Iris pigment epithelial cell (primary cell): Measurements from ENCODE around the gene SLC25A36.
"Not testable (repeated sequence)": the region's sequence is repeated elsewhere in the genome, so short reads cannot be mapped to it uniquely, and the experiment has no call there.

Source experiments
- DNase-seq: peaks from one replicate; pipeline ENCODE4 v3.0.0-alpha.2; 2011; ENCODE audit warnings: low read depth

The SLC25A36 gene

DNA sequence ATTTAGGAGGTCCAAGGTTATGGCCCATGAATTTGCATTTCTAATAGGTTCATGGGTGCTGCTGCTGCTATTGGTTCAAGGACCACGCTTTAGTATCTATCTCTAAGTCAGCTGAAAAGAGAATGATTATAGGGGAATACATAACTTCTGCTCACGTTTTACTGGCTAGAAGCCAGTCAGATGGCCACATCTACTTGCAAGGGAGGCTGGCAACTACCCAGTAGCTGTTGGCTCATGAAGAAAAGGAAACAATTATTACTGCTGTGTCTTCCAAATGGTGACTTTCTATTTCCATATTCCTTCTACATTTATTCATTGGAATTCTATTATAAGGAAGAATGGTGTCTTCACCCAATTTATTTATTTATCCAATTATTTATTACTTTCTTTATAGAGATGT is 54.2 kb downstream of the SLC25A36 start:
- no peak for DNase-seq

DNA sequence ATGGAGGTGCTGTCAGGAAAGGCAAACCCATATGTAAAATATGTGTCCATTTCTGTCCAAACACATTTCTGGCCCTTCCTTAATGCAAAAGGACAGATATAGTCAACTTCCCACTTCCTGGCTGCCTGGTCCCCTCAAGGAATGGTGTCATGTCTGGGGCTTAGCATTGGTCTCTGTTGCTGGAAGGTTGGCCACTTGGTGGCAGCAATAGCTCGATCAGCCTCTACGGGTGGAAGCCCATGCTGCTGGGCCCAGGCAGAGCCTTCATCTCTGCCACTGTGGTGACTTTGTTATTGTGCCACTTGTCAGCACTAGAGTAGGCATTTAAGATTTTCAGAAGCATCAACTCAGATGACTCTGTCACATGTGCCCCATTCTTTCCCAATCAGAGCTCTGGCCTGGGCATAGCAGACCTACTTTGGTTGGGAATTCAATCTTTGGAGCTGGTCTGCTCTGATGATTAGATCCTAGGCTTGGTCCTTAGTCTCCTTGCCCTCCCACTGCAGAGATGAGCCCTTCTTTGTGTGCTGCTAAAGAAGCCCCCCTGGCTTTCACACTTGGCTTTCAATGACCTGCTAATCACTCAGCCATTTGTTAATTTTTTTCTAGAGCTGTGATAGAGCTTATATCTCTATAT is 58.5 kb downstream of the SLC25A36 start:
- DNase-seq: peak; percentile 54

GRCh38 chr3:141000686-141001085 is 59.0 kb downstream of the SLC25A36 start:
- DNase-seq: no peak

DNA sequence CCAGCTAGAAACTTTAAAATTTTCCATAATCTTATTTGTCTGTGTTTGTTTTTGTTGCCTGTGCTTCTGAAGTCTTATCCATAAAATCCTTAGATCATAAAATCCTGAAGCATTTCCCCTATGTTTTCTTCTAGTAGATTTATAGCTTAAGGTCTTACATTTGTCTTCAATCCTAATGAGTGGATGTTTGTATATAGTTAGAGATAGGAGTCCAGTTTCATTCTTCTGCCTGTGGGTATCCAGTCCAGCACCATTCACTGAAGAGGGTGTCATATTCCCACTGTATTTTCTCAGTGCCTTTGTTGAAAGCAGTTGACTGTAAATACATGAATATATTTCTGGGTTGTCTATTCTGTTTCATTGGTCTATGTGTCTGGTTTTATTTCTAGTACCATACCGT is 64.7 kb downstream of the SLC25A36 start:
- DNase-seq: peak; percentile 7

- DNase-seq: no peak
Measured at GRCh38 chr3:141009496-141009895, 67.9 kb downstream of the SLC25A36 start.

GRCh38 chr3:141011232-141011996 is 69.8 kb downstream of the SLC25A36 start:
- DNase-seq: peak; percentile 65

DNA sequence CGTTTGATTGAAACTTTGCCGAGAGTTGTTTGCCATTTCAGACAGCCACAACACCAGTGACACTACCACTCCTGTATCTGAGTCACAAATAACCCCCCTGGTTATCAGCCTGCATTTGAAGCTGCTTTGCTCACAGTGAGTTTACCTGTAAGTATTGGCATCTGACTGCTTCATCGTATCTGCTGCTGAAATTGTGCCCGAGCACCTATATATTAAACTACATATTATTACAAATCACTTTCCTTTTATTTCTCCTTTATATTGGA is 70.3 kb downstream of the SLC25A36 start:
- no peak for DNase-seq

- no peak for DNase-seq
Measured at GRCh38 chr3:141012571-141012970, 70.9 kb downstream of the SLC25A36 start.

DNA sequence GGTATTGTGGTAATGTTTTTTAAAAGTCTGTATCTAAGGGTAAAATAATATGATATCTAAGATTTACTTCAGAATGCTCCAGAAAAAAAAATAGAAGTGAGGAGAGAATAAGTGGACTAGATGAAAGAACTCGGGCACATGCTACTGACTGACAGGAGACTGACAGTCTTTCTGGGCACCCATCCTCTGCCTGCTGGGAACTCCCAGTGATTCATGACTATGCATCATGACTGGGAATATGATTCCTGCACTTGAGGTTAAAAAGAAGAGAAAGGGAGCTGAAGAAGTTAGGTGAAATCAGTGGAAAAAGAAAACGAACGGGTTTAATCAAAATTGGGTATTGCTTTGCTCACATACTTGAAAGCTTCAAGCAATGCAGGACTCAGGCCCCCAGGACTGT is 73.8 kb downstream of the SLC25A36 start:
- no peak for DNase-seq

- not testable (repeated sequence) for DNase-seq
Measured at GRCh38 chr3:141017366-141018322, 76.0 kb downstream of the SLC25A36 start.

DNA sequence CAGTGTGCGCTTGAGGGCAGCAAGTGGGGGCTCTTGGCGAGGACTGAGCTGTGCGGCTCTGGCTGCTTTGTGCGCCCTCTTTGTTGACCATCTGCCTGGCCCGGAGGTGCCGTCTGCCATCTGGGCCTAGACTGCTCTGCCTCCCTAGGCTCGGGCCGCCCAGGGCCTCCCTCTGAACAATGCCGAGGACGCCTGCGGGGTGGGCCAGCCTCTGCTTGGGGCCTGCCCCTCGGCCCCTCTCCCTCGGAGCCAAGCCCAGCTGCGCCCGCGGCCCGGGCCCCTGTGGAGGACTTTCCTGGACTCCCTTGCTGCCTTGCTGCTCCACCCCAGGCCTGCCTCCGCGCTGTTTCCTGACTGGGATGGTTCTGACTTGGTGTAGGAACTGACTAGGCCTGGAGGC is 77.6 kb downstream of the SLC25A36 start:
- DNase-seq: no peak

DNA sequence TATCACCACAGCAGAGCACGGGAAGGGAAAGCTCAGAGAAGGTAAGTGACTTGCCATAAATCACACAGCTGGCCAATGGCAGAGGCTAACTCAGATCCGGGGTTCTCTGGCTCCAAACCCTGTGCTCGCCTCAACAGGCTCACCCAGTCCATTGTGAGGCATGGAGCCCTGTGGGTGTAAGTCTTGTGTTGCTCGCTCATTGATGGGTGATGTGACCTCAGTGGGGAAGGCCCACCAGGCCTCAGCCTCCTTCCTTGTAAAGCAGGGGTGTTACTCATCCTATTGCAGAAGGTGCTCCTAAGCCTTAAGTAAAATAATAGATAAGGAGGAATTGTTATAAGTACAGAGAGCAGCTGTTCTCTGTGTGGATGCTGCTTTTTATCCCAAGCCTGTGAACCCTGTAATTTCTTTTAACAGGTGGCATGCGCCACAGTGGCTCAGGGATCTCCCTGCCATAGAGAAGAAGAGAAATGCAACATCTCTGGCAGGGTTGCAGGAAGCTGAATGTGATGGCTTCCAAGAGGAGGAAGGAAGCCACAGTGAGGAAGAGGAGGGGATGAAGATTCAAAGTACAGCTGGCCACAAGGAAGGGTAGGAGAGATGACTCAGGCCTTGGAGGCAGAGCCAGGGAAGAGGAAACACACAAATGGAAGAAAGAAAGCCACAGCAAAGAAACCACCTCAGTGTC is 78.7 kb downstream of the SLC25A36 start:
- peak; percentile 14 for DNase-seq

GRCh38 chr3:141021261-141021660 is 79.6 kb downstream of the SLC25A36 start:
- DNase-seq: peak; percentile 29
